ENCODE results near the gene NACC2. TPM values are rescaled to one million over a fixed set of nuclear protein-coding genes. Genes with fewer than 3 reads are reported as not detected.

The NACC2 gene
- total and polyA plus RNA-seq, 2 experiments from 2014 or later = 3.8 to 20.8 TPM

DNA sequence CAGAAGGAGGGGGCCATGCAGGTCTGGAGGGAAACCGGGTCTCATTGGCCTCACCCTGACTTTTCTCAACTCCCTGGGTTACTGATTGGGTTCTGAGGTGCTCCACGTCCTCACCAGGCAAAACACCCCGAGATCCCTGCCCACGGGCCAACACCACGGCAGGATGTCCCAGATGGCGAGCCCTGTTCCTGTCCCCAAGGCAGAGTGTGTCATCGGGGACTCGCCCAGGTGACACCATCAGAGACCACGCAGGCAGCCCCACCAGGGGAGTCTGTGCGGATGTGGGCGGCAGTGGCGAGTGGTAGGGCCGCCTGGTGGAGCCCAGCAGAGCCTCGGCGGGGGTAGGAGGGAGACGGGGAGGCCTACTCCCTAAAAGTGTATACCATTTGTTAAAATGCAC, 74.9 kb downstream of the NACC2 start (continued):
- TF ChIP-seq, protein P1, sequence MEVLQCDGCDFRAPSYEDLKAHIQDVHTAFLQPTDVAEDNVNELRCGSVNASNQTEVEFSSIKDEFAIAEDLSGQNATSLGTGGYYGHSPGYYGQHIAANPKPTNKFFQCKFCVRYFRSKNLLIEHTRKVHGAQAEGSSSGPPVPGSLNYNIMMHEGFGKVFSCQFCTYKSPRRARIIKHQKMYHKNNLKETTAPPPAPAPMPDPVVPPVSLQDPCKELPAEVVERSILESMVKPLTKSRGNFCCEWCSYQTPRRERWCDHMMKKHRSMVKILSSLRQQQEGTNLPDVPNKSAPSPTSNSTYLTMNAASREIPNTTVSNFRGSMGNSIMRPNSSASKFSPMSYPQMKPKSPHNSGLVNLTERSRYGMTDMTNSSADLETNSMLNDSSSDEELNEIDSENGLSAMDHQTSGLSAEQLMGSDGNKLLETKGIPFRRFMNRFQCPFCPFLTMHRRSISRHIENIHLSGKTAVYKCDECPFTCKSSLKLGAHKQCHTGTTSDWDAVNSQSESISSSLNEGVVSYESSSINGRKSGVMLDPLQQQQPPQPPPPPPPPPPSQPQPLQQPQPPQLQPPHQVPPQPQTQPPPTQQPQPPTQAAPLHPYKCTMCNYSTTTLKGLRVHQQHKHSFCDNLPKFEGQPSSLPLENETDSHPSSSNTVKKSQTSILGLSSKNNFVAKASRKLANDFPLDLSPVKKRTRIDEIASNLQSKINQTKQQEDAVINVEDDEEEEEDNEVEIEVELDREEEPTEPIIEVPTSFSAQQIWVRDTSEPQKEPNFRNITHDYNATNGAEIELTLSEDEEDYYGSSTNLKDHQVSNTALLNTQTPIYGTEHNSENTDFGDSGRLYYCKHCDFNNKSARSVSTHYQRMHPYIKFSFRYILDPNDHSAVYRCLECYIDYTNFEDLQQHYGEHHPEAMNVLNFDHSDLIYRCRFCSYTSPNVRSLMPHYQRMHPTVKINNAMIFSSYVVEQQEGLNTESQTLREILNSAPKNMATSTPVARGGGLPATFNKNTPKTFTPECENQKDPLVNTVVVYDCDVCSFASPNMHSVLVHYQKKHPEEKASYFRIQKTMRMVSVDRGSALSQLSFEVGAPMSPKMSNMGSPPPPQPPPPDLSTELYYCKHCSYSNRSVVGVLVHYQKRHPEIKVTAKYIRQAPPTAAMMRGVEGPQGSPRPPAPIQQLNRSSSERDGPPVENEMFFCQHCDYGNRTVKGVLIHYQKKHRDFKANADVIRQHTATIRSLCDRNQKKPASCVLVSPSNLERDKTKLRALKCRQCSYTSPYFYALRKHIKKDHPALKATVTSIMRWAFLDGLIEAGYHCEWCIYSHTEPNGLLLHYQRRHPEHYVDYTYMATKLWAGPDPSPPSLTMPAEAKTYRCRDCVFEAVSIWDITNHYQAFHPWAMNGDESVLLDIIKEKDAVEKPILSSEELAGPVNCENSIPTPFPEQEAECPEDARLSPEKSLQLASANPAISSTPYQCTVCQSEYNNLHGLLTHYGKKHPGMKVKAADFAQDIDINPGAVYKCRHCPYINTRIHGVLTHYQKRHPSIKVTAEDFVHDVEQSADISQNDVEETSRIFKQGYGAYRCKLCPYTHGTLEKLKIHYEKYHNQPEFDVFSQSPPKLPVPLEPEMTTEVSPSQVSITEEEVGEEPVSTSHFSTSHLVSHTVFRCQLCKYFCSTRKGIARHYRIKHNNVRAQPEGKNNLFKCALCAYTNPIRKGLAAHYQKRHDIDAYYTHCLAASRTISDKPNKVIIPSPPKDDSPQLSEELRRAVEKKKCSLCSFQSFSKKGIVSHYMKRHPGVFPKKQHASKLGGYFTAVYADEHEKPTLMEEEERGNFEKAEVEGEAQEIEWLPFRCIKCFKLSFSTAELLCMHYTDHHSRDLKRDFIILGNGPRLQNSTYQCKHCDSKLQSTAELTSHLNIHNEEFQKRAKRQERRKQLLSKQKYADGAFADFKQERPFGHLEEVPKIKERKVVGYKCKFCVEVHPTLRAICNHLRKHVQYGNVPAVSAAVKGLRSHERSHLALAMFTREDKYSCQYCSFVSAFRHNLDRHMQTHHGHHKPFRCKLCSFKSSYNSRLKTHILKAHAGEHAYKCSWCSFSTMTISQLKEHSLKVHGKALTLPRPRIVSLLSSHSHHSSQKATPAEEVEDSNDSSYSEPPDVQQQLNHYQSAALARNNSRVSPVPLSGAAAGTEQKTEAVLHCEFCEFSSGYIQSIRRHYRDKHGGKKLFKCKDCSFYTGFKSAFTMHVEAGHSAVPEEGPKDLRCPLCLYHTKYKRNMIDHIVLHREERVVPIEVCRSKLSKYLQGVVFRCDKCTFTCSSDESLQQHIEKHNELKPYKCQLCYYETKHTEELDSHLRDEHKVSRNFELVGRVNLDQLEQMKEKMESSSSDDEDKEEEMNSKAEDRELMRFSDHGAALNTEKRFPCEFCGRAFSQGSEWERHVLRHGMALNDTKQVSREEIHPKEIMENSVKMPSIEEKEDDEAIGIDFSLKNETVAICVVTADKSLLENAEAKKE (CRISPR knock-in tag; IDR thresholded peaks at IDR 0.05) = no peak
- TF ChIP-seq, protein P2, sequence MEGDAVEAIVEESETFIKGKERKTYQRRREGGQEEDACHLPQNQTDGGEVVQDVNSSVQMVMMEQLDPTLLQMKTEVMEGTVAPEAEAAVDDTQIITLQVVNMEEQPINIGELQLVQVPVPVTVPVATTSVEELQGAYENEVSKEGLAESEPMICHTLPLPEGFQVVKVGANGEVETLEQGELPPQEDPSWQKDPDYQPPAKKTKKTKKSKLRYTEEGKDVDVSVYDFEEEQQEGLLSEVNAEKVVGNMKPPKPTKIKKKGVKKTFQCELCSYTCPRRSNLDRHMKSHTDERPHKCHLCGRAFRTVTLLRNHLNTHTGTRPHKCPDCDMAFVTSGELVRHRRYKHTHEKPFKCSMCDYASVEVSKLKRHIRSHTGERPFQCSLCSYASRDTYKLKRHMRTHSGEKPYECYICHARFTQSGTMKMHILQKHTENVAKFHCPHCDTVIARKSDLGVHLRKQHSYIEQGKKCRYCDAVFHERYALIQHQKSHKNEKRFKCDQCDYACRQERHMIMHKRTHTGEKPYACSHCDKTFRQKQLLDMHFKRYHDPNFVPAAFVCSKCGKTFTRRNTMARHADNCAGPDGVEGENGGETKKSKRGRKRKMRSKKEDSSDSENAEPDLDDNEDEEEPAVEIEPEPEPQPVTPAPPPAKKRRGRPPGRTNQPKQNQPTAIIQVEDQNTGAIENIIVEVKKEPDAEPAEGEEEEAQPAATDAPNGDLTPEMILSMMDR (conservative IDR thresholded peaks at IDR 0.05; ENCODE audit: low read depth in 2 of 2) = no peak
- TF ChIP-seq EZH2phosphoT487 (IDR thresholded peaks at IDR 0.05; ENCODE audit: unreplicated experiment) (no peak), ZNF114 (CRISPR knock-in tag; IDR thresholded peaks at IDR 0.05) (no peak), JUNB (IDR thresholded peaks at IDR 0.05; ENCODE audit: unreplicated experiment) (no peak)

DNA sequence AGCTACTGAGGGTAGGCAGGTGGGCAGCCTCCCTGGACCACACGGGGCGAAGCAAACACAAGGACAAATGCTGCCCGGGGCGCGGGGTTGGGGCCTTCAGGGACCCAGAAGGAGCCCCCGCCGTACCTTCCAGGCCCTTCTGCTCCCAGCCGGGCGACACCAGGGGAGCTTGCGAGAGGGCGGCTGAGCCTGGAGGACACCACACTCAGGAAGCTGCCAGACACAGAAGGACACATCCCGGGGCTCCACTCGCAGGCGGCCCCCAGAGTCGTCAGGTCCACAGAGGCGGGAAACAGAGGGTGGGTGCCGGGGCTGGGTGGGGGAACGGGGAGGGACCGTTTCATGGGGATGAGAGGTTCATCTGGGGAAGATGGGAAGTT, 75.4 kb downstream of the NACC2 start:
- ATAC-seq = no peak
- H3K9me3 Mint-ChIP-seq = no peaks in the 10 kb centered on the region; the same call in 1 of the 3 replicates
- H3K27ac Mint-ChIP-seq = no peak overlapping the region
- Histone ChIP-seq H2AFZ (no peak overlapping the region), H3F3A (replicated peaks; ENCODE audit: low read depth) (no peaks in the 10 kb centered on the region), H3K9me2 (ENCODE audit: insufficient read depth) (no peaks in the 10 kb centered on the region), H3K27ac (ENCODE audit: low read depth) (no peak overlapping the region), H3K4me3 (no peak overlapping the region), H3K27me3 (ENCODE audit: insufficient read depth) (no peaks in the 10 kb centered on the region), H3K36me3 (ENCODE audit: insufficient read depth) (no peaks in the 10 kb centered on the region), H3K4me2 (no peak overlapping the region), H3K79me2 (replicated peaks; ENCODE audit: insufficient read depth) (peaks cover 15% of the 10 kb centered on the region; the same call in 1 of the 2 replicates), H3K4me1 (ENCODE audit: insufficient read depth) (peaks cover 12% of the 10 kb centered on the region), H4K20me1 (replicated peaks; ENCODE audit: insufficient read depth) (no peaks in the 10 kb centered on the region; the same call in 1 of the 2 replicates)
- DNase-seq (ENCODE audit: low spot score) = no peak
- peaks cover 18% of the 10 kb centered on the region for H3K27me3 Mint-ChIP-seq (ENCODE audit: insufficient read depth, low read depth, poor library complexity)
- peaks cover 38% of the 10 kb centered on the region for H3K4me1 Mint-ChIP-seq
- H3K4me3 Mint-ChIP-seq = no peak overlapping the region
- H3K36me3 Mint-ChIP-seq (ENCODE audit: low read depth) = no peaks in the 10 kb centered on the region; the same call in 2 of the 3 replicates
- TF ChIP-seq JUNB (IDR thresholded peaks at IDR 0.05; ENCODE audit: unreplicated experiment) (no peak), ZNF114 (CRISPR knock-in tag; IDR thresholded peaks at IDR 0.05) (no peak), STAT1 (IDR thresholded peaks at IDR 0.05; ENCODE audit: unreplicated experiment) (no peak), CREB1 (CRISPR knock-in tag; IDR thresholded peaks at IDR 0.05; ENCODE audit: low read depth) (no peak), EZH2phosphoT487 (IDR thresholded peaks at IDR 0.05; ENCODE audit: unreplicated experiment) (no peak), POLR2AphosphoS5 (IDR thresholded peaks at IDR 0.05; ENCODE audit: low read depth) (no peak), EZH2 (IDR thresholded peaks at IDR 0.05; ENCODE audit: low read depth, unreplicated experiment) (no peak)
- TF ChIP-seq, protein P2 (conservative IDR thresholded peaks at IDR 0.05; ENCODE audit: low read depth in 2 of 2) = no peak
